ENCODE data around the gene COBLL1. TPM values are rescaled to one million over a fixed set of nuclear protein-coding genes. Genes with fewer than 3 reads are reported as not detected.

Gene COBLL1
- total RNA-seq, 2 donors from 2014 or later, result 16.5 to 17.3 TPM

- H3K9me3 ChIP-seq (ENCODE audit: control insufficient read depth, low read length), result no peaks in the 10 kb centered on the region
- no peak for DNase-seq
- no peaks in the 10 kb centered on the region for H3K27me3 ChIP-seq (ENCODE audit: control insufficient read depth, insufficient read depth, low read length, poor library complexity, severe bottlenecking)
- Mint-ChIP-seq H3K27me3 (ENCODE audit: insufficient read depth) (no peaks in the 10 kb centered on the region), H3K9me3 (no peaks in the 10 kb centered on the region), H3K36me3 (ENCODE audit: low read depth) (peaks cover 2% of the 10 kb centered on the region), H3K4me1 (no peaks in the 10 kb centered on the region), H3K4me3 (no peak overlapping the region), H3K27ac (no peak overlapping the region)
- no peak overlapping the region for H3K9ac ChIP-seq (ENCODE audit: extremely low read depth, low read length, poor library complexity, severe bottlenecking)
- H3K4me1 ChIP-seq (ENCODE audit: control insufficient read depth, insufficient read depth, low read length), result no peaks in the 10 kb centered on the region
- no peak for TF ChIP-seq CTCF (conservative IDR thresholded peaks at IDR 0.05)
- H3K27ac ChIP-seq (ENCODE audit: low read depth, low read length), result no peak overlapping the region
- no peak overlapping the region for H3K4me3 ChIP-seq (ENCODE audit: low read length)
- H3K36me3 ChIP-seq (ENCODE audit: control insufficient read depth, insufficient read depth, low read length), result no peaks in the 10 kb centered on the region
These were observed 16.8 kb downstream of the COBLL1 start for GRCh38 chr2:164824872-164825271.

GRCh38 chr2:164823126-164823525 is 18.5 kb downstream of the COBLL1 start:
- no peaks in the 10 kb centered on the region for H3K4me1 Mint-ChIP-seq
- no peak overlapping the region for H3K9ac ChIP-seq (ENCODE audit: extremely low read depth, low read length, poor library complexity, severe bottlenecking)
- no peaks in the 10 kb centered on the region for H3K9me3 ChIP-seq (ENCODE audit: control insufficient read depth, low read length)
- H3K4me3 ChIP-seq (ENCODE audit: low read length), result no peak overlapping the region
- no peak overlapping the region for H3K27ac ChIP-seq (ENCODE audit: low read depth, low read length)
- no peak for DNase-seq
- H3K36me3 ChIP-seq (ENCODE audit: control insufficient read depth, insufficient read depth, low read length), result no peaks in the 10 kb centered on the region
- no peaks in the 10 kb centered on the region for H3K4me1 ChIP-seq (ENCODE audit: control insufficient read depth, insufficient read depth, low read length)
- no peak for TF ChIP-seq CTCF (conservative IDR thresholded peaks at IDR 0.05)
- peaks cover 2% of the 10 kb centered on the region for H3K36me3 Mint-ChIP-seq (ENCODE audit: low read depth)
- no peaks in the 10 kb centered on the region for H3K9me3 Mint-ChIP-seq
- H3K27me3 Mint-ChIP-seq (ENCODE audit: insufficient read depth), result no peaks in the 10 kb centered on the region
- H3K27me3 ChIP-seq (ENCODE audit: control insufficient read depth, insufficient read depth, low read length, poor library complexity, severe bottlenecking), result no peaks in the 10 kb centered on the region
- no peak overlapping the region for H3K4me3 Mint-ChIP-seq
- no peak overlapping the region for H3K27ac Mint-ChIP-seq
- WGBS, 2 experiments (ENCODE audit: insufficient coverage in 1 of 2, insufficient read length in 1 of 2), result 94 to 100% methylated on average over 1 to 5 of the region's 5 CpGs

GRCh38 chr2:164821338-164821737 is 20.3 kb downstream of the COBLL1 start:
- 90% methylated on average over 3 of the region's 4 CpGs; no CpG with 5 or more reads in 1 of the 2 experiments for WGBS, 2 experiments (ENCODE audit: insufficient coverage in 1 of 2, insufficient read length in 1 of 2)
- no peaks in the 10 kb centered on the region for H3K4me1 ChIP-seq (ENCODE audit: control insufficient read depth, insufficient read depth, low read length)
- no peak for TF ChIP-seq CTCF (conservative IDR thresholded peaks at IDR 0.05)
- Mint-ChIP-seq H3K4me1 (no peaks in the 10 kb centered on the region), H3K36me3 (ENCODE audit: low read depth) (peaks cover 2% of the 10 kb centered on the region), H3K9me3 (no peaks in the 10 kb centered on the region), H3K27ac (no peak overlapping the region), H3K27me3 (ENCODE audit: insufficient read depth) (no peaks in the 10 kb centered on the region), H3K4me3 (no peak overlapping the region)
- no peak overlapping the region for H3K9ac ChIP-seq (ENCODE audit: extremely low read depth, low read length, poor library complexity, severe bottlenecking)
- no peak overlapping the region for H3K27ac ChIP-seq (ENCODE audit: low read depth, low read length)
- no peaks in the 10 kb centered on the region for H3K27me3 ChIP-seq (ENCODE audit: control insufficient read depth, insufficient read depth, low read length, poor library complexity, severe bottlenecking)
- no peaks in the 10 kb centered on the region for H3K9me3 ChIP-seq (ENCODE audit: control insufficient read depth, low read length)
- no peak for DNase-seq
- no peaks in the 10 kb centered on the region for H3K36me3 ChIP-seq (ENCODE audit: control insufficient read depth, insufficient read depth, low read length)
- no peak overlapping the region for H3K4me3 ChIP-seq (ENCODE audit: low read length)

Data from endodermal cell (in vitro differentiated cells).